Measurements from ENCODE around the gene RCVRN.

DNA sequence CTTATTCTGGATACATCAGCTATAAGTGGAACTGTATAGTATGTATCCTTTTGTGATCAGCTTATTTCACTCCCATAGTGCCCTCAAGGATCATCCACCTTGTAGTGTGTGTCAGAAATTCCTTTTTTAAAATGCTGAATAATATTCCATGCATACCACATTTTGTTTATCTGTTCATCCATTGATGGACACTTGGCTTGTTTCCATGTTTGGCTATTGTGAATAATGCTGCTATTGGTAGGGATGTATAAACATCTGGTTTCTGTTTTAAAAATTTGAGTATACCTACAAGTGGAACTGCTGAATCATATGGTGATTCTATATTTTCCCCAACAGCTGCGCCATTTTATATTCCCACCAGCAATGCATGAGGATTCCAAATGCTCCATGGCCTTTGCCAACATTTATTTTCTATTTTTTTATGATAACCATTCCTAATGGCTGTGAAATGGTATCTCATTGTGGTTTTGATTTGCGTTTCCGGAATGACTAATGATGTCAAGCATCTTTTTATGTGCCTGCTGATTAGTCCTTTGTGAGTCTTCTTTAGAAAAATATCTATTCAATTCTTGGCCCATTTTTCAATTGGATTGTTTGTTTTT lies 11.6 kb downstream of the RCVRN start:
- TF ChIP-seq, protein P1, sequence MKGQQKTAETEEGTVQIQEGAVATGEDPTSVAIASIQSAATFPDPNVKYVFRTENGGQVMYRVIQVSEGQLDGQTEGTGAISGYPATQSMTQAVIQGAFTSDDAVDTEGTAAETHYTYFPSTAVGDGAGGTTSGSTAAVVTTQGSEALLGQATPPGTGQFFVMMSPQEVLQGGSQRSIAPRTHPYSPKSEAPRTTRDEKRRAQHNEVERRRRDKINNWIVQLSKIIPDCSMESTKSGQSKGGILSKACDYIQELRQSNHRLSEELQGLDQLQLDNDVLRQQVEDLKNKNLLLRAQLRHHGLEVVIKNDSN (IDR thresholded peaks at IDR 0.05), result no peak
- TF ChIP-seq RAD21 (IDR thresholded peaks at IDR 0.05; ENCODE audit: low read depth) (no peak), CEBPB (IDR thresholded peaks at IDR 0.05) (no peak)

Measured in Ishikawa (cell line).